Measurements from ENCODE around the gene HSPH1.

- TF ChIP-seq CTCF (IDR thresholded peaks at IDR 0.05 in 4 of 5, conservative IDR thresholded peaks at IDR 0.05 in 1 of 5) = no peak
- no peak for TF ChIP-seq POLR2A (IDR thresholded peaks at IDR 0.05)
These were observed 27.5 kb downstream of the HSPH1 start for GRCh38 chr13:31134039-31134711.
